CD8-positive, alpha-beta memory T cell (primary cell): ENCODE measurements around the gene CACNA1C. TPM values are rescaled to one million over a fixed set of nuclear protein-coding genes. Genes with fewer than 3 reads are reported as not detected.

Experiments
- CTCF ChIA-PET: fragments of 350-600 bp; sonication (Branson Sonifier 250); formaldehyde crosslinking; loops from one replicate; lab custom pipeline; 2021; ENCODE audit warnings: antibody characterized with exemption; lab: Charles Lee
- POLR2A ChIA-PET: fragments of 350-600 bp; sonication (Branson Sonifier 250); formaldehyde crosslinking; loops from one replicate; lab custom pipeline; 2021; ENCODE audit warnings: antibody characterized with exemption; lab: Charles Lee
- DNase-seq, 5 donors: peaks; one replicate each; pipeline versions ENCODE4 v3.0.0 to v3.0.0-alpha.2; 2020 to 2022; ENCODE audit warnings: mixed read lengths in 1 of 5
- H3K27ac ChIP-seq: one replicate; pipeline ENCODE4 v1.7.0; 2013; ENCODE audit warnings: low read depth, mild to moderate bottlenecking, low read length, moderate library complexity
- H3K27me3 ChIP-seq: 2 replicates; pipeline ENCODE4 v1.7.0; 2013; ENCODE audit warnings: low read length, mild to moderate bottlenecking; ENCODE audit not compliant: insufficient read depth, poor library complexity, severe bottlenecking
- H3K36me3 ChIP-seq: 2 replicates; pipeline ENCODE4 v1.7.0; 2013; ENCODE audit warnings: mild to moderate bottlenecking, low read length, moderate library complexity; ENCODE audit not compliant: insufficient read depth
- H3K4me1 ChIP-seq: 2 replicates; pipeline ENCODE4 v1.7.0; 2013; ENCODE audit warnings: mild to moderate bottlenecking, low read length, moderate library complexity; ENCODE audit not compliant: insufficient read depth
- H3K4me3 ChIP-seq: 2 replicates; pipeline ENCODE4 v1.7.0; 2013; ENCODE audit warnings: mild to moderate bottlenecking, low read length
- H3K9me3 ChIP-seq: 2 replicates; pipeline ENCODE4 v1.7.0; 2013; ENCODE audit warnings: mild to moderate bottlenecking, low read length
- H3K27ac Mint-ChIP-seq, 8 donors: one replicate each; pipeline ENCODE4 v1.8.0; 2020 to 2021; ENCODE audit warnings: mixed read lengths in 8 of 8, mild to moderate bottlenecking in 6 of 8, inconsistent platforms in 3 of 8, moderate library complexity in 3 of 8
- H3K27me3 Mint-ChIP-seq, 2 donors: one replicate each; pipeline ENCODE4 v1.8.0; 2020 to 2021; ENCODE audit warnings: mixed read lengths in 2 of 2, mild to moderate bottlenecking in 1 of 2, moderate library complexity in 1 of 2
- H3K36me3 Mint-ChIP-seq, 3 donors: one replicate each; pipeline ENCODE4 v1.8.0; 2020 to 2021; ENCODE audit warnings: mixed read lengths in 3 of 3, inconsistent platforms in 1 of 3, mild to moderate bottlenecking in 1 of 3
- H3K4me1 Mint-ChIP-seq, 3 donors: one replicate each; pipeline ENCODE4 v1.8.0; 2020 to 2021; ENCODE audit warnings: mixed read lengths in 3 of 3, inconsistent platforms in 1 of 3, mild to moderate bottlenecking in 1 of 3
- H3K4me3 Mint-ChIP-seq, 7 donors: one replicate each; pipeline ENCODE4 v1.8.0; 2020 to 2021; ENCODE audit warnings: mixed read lengths in 7 of 7, mild to moderate bottlenecking in 6 of 7, moderate library complexity in 4 of 7, inconsistent platforms in 2 of 7
- H3K9me3 Mint-ChIP-seq, 5 donors: one replicate each; pipeline ENCODE4 v1.8.0; 2020 to 2022; ENCODE audit warnings: mixed read lengths in 5 of 5, mild to moderate bottlenecking in 3 of 5, moderate library complexity in 2 of 5, inconsistent platforms in 1 of 5
- polyA plus RNA-seq: library from polyadenylated mRNA; unstranded; fragments of 300-500 nt; fragmentation: Illumina TruSeq; gene quantifications from one replicate; pipeline ENCODE4 v1.2.3, GENCODE V29; 2021
- total RNA-seq, 2 experiments: library from RNA; stranded (reverse); gene quantifications; one replicate each; pipeline ENCODE4 v1.2.3, GENCODE V29; 2021

The CACNA1C gene
- total and polyA plus RNA-seq, 3 experiments from 2014 or later, result 0.04 to 0.10 (median 0.04) TPM

DNA sequence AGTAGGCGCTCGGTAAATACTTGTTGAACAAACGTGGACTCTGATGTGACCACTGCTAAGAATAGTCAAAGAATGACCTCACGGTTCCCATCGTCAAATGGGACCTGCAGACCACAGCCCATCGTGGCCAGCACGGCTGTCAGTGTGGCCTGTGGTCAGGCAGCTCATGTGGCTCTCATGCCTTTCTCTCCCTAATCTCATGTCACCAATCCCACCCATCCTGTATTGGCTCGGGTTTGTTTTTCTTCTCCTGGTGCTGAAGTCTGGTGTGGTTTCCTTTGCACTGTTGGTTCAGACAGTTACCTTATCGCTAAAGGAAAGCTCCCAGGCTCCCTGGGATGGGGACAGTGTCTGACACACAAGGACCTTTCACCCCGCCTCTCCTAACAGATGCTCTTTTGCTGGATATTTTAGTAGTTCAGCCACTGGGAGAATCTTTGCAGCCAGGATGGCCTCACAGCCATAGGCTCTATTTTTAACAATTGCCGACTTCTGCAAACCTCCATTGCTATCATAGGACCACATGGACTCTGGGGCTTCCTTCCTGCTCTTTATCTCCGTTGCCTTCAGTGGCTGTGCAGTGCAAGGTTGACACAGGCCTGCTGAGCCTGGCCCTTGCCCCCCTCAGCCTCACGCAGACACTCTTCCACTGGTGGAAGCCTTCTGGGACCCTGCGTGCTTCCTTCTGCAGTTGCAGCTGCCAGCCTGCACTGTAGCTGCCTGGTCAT is 448.8 kb downstream of the CACNA1C start:
- no peaks in the 10 kb centered on the region for H3K4me1 ChIP-seq
- no peak overlapping the region for H3K27ac ChIP-seq
- no peaks in the 10 kb centered on the region for H3K36me3 ChIP-seq
- H3K27me3 Mint-ChIP-seq, result peaks cover 12 to 47% of the 10 kb centered on the region in 2 donors
- no peak overlapping the region for H3K27ac Mint-ChIP-seq
- no peak overlapping the region for H3K4me3 Mint-ChIP-seq
- no peak overlapping the region for H3K4me3 ChIP-seq
- no peaks in the 10 kb centered on the region for H3K36me3 Mint-ChIP-seq
- DNase-seq, result no peak
- ChIA-PET POLR2A (no interaction called here), CTCF (no interaction called here)
- H3K4me1 Mint-ChIP-seq, result peaks cover 0 to 6% (median 0%) of the 10 kb centered on the region in 3 donors
- H3K9me3 ChIP-seq, result no peaks in the 10 kb centered on the region
- H3K27me3 ChIP-seq, result no peaks in the 10 kb centered on the region
- no peaks in the 10 kb centered on the region for H3K9me3 Mint-ChIP-seq

DNA sequence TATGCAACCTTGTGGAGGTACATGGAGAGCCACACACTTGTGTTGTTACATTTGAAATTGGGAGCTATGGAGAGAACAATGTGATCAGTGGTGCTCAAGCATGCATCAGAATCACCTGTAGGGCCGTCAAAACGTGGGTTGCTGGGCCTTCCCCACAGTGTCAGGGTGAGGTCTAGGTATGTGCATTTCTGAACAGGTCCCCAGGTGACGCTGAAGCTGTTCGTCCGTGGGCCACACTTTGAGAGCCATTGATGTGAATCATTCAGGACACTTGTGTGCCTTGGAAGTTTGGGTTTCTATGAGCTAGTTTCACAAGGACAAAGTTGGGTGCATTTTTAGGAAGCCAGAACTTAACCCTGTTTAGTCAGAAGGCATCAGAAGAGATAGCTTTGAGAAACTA is 450.2 kb downstream of the CACNA1C start:
- Mint-ChIP-seq H3K27ac (no peak overlapping the region), H3K9me3 (no peaks in the 10 kb centered on the region), H3K36me3 (no peaks in the 10 kb centered on the region), H3K4me3 (no peak overlapping the region), H3K4me1 (peaks cover 0 to 6% (median 0%) of the 10 kb centered on the region in 3 donors), H3K27me3 (peaks cover 12 to 42% of the 10 kb centered on the region in 2 donors)
- Histone ChIP-seq H3K36me3 (no peaks in the 10 kb centered on the region), H3K9me3 (no peaks in the 10 kb centered on the region), H3K4me3 (no peak overlapping the region), H3K27me3 (no peaks in the 10 kb centered on the region), H3K27ac (no peak overlapping the region), H3K4me1 (no peaks in the 10 kb centered on the region)
- CTCF ChIA-PET, result no interaction called here
- POLR2A ChIA-PET, result no interaction called here
- DNase-seq, result no peak

DNA sequence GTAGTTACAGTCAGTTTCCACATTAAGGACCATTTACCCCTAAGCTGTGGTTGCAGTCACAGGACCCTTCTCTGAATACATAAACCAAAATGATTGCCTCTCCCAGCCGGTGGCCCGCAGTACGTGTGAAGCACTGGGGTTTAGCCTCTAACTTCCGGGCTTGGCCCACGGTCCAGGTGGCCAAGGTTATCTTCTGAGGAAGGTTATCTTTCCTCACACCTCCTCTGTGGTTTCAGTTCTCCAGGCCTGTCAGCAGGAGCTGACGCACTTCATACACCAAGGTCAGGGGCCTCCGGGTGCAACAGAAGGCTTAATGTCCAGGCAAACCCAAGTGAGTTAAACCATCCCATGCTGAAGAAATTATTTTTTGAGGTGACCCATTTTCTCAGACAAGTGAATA is 451.0 kb downstream of the CACNA1C start:
- H3K4me3 Mint-ChIP-seq, result no peak overlapping the region
- peaks cover 10 to 37% of the 10 kb centered on the region in 2 donors for H3K27me3 Mint-ChIP-seq
- H3K9me3 Mint-ChIP-seq, result no peaks in the 10 kb centered on the region
- no peaks in the 10 kb centered on the region for H3K27me3 ChIP-seq
- no peak overlapping the region for H3K27ac ChIP-seq
- no peaks in the 10 kb centered on the region for H3K4me1 ChIP-seq
- ChIA-PET POLR2A (no interaction called here), CTCF (no interaction called here)
- H3K36me3 ChIP-seq, result no peaks in the 10 kb centered on the region
- no peak for DNase-seq
- no peak overlapping the region for H3K27ac Mint-ChIP-seq
- no peaks in the 10 kb centered on the region for H3K36me3 Mint-ChIP-seq
- H3K4me1 Mint-ChIP-seq, result peaks cover 0 to 6% (median 0%) of the 10 kb centered on the region in 3 donors
- no peaks in the 10 kb centered on the region for H3K9me3 ChIP-seq
- no peak overlapping the region for H3K4me3 ChIP-seq

DNA sequence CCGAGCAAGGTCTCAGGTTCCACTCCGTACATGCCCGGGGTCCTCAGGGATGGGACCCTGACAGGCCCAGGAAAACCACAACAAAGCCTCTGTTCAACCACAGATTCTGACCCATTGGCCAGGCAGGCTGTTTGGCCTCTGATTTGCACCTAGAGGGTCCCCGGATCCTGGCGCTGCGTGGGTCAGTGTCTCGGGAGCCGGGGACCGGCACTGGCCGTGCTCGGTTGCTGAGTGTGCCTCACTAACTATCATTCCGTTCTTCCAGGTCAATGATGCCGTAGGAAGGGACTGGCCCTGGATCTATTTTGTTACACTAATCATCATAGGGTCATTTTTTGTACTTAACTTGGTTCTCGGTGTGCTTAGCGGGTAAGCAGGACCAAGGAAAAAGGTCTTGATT is 451.8 kb downstream of the CACNA1C start:
- H3K36me3 ChIP-seq, result no peaks in the 10 kb centered on the region
- Mint-ChIP-seq H3K9me3 (no peaks in the 10 kb centered on the region), H3K27ac (no peak overlapping the region), H3K4me1 (peaks cover 0 to 6% (median 0%) of the 10 kb centered on the region in 3 donors), H3K36me3 (no peaks in the 10 kb centered on the region), H3K27me3 (peaks cover 13 to 39% of the 10 kb centered on the region in 2 donors), H3K4me3 (no peak overlapping the region)
- H3K27me3 ChIP-seq, result no peaks in the 10 kb centered on the region
- ChIA-PET CTCF (no interaction called here), POLR2A (no interaction called here)
- no peaks in the 10 kb centered on the region for H3K4me1 ChIP-seq
- DNase-seq, result no peak
- no peak overlapping the region for H3K4me3 ChIP-seq
- H3K27ac ChIP-seq, result no peak overlapping the region
- H3K9me3 ChIP-seq, result no peaks in the 10 kb centered on the region

DNA sequence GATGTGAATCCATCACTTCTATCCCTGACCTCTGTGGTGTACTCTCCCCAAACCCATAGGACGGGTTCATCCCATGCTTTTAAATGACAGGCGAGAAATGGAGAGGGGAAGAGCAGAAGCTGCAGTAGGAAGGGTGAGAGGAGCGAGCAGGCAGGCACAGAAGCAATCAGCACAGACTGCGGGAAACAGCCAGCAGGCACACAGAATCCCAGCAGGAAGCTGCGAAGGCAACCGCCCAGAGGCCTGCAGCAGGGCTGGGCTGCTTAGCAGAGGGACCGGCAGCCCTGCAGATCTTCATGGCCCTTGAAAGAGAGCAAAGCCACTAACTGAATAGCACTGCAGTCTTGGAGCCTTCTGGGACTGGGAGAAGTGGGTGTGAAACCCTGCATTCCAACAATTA is 455.0 kb downstream of the CACNA1C start:
- Mint-ChIP-seq H3K4me1 (no peaks in the 10 kb centered on the region), H3K27me3 (peaks cover 8 to 25% of the 10 kb centered on the region in 2 donors), H3K4me3 (no peak overlapping the region), H3K9me3 (no peaks in the 10 kb centered on the region), H3K36me3 (no peaks in the 10 kb centered on the region), H3K27ac (no peak overlapping the region)
- ChIA-PET CTCF (no interaction called here), POLR2A (no interaction called here)
- no peak for DNase-seq
- Histone ChIP-seq H3K4me1 (no peaks in the 10 kb centered on the region), H3K27ac (no peak overlapping the region), H3K36me3 (no peaks in the 10 kb centered on the region), H3K27me3 (no peaks in the 10 kb centered on the region), H3K9me3 (no peaks in the 10 kb centered on the region), H3K4me3 (no peak overlapping the region)

DNA sequence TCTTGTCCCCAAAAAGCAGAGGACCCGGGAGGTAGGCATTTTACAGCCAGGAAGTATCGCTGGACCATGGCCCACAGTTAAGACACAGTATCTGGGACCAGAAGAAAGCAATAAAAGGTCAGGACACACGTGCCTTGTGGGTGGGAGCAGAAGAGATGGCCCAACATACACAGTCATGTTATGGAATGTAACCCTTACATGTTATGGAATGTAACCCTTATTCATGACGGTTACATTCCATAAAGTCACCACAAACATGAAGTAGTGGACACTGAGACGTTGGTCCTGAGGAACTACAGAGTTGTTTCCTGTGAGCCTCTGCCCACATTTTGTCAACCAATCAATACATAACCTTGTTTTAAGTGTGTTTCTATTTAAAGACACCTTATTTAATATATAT is 456.4 kb downstream of the CACNA1C start:
- H3K9me3 Mint-ChIP-seq, result no peaks in the 10 kb centered on the region

DNA sequence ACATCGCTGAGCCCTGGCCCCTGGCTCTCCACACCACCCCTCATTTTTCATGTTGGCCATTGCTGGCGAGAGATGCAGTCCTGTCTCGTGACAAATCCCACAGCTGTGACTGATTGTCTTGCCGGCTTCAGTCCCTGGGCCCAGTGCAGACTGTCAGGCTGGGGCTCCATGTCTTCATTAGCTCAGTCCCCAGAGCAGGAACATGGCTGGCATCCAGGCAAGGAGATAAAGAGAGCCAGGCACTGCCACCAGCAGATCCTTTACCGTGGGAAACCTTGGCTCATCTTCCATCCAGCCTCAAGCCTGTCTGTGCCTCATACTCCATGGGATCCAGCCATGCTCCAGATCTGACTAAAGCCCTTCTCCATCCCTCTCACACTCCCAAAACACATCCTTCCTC is 457.3 kb downstream of the CACNA1C start:
- Histone ChIP-seq H3K9me3 (no peaks in the 10 kb centered on the region), H3K27me3 (no peaks in the 10 kb centered on the region), H3K36me3 (no peaks in the 10 kb centered on the region), H3K27ac (no peak overlapping the region), H3K4me1 (no peaks in the 10 kb centered on the region), H3K4me3 (no peak overlapping the region)
- Mint-ChIP-seq H3K27me3 (peaks cover 5 to 18% of the 10 kb centered on the region in 2 donors), H3K4me1 (no peaks in the 10 kb centered on the region), H3K9me3 (no peaks in the 10 kb centered on the region), H3K36me3 (no peaks in the 10 kb centered on the region), H3K4me3 (no peak overlapping the region), H3K27ac (no peak overlapping the region)
- ChIA-PET CTCF (no interaction called here), POLR2A (no interaction called here)
- DNase-seq, result no peak

More for the DNA sequence above, 456.4 kb downstream of the CACNA1C start:
- no peaks in the 10 kb centered on the region for H3K36me3 ChIP-seq
- no peaks in the 10 kb centered on the region for H3K36me3 Mint-ChIP-seq
- H3K27me3 Mint-ChIP-seq, result peaks cover 5 to 21% of the 10 kb centered on the region in 2 donors
- no peak overlapping the region for H3K4me3 ChIP-seq
- no peak for DNase-seq
- no peaks in the 10 kb centered on the region for H3K4me1 Mint-ChIP-seq
- H3K27ac ChIP-seq, result no peak overlapping the region
- no peaks in the 10 kb centered on the region for H3K4me1 ChIP-seq
- no peaks in the 10 kb centered on the region for H3K27me3 ChIP-seq
- ChIA-PET CTCF (no interaction called here), POLR2A (no interaction called here)
- no peaks in the 10 kb centered on the region for H3K9me3 ChIP-seq
- no peak overlapping the region for H3K27ac Mint-ChIP-seq
- H3K4me3 Mint-ChIP-seq, result no peak overlapping the region

DNA sequence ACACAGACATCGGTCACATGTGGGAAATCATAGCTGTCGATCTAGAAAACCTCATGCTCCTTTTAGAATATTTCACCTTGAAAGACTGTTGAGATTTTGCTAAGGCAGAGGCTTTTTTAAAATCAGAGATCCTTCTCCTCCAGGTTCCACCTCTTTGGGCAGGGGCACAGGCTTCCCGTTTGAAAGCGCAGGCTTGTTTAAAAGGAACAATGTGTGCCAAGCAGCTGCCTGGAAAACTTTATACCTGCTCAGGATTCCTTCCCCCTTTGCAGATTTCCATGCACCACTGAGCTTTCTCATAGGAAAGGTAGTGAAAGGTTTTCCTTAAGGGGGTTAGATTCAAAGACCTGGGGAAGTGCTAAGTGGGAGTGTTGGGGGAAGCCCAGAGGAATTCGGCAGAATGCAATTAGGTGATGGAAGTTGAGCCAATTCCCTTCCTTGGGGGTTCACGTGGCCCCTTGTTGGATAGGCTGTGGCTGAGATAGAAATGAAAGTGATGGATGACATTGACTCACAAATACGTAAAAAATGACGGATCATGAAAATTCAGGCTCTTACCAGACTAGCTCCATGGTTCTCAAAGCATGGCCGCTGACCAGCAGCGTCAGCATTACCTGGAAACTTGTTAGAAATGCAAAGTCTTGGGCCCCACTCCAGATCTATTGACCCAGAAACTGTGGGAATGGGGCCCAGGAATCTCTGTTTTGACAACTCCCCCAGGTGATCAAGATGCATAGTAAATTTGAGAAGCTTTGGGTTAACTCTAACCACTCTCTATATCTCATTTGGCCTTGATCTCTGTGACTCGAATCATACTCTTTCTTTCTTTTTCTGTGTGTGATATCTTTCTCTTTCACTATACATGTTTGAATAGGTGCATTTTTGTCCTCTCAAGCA is 460.6 kb downstream of the CACNA1C start:
- Mint-ChIP-seq H3K4me3 (no peak overlapping the region), H3K4me1 (no peaks in the 10 kb centered on the region), H3K27ac (no peak overlapping the region), H3K36me3 (no peaks in the 10 kb centered on the region), H3K9me3 (peaks cover 0 to 1% (median 0%) of the 10 kb centered on the region in 5 donors), H3K27me3 (peaks cover 8 to 22% of the 10 kb centered on the region in 2 donors)
- CTCF ChIA-PET, result no interaction called here
- POLR2A ChIA-PET, result no interaction called here
- DNase-seq, result no peak
- Histone ChIP-seq H3K27ac (no peak overlapping the region), H3K27me3 (no peaks in the 10 kb centered on the region), H3K36me3 (no peaks in the 10 kb centered on the region), H3K9me3 (no peaks in the 10 kb centered on the region), H3K4me1 (no peaks in the 10 kb centered on the region), H3K4me3 (no peak overlapping the region)
